ENCODE measurements around the gene ALKBH4. TPM values are rescaled to one million over a fixed set of nuclear protein-coding genes. Genes with fewer than 3 reads are reported as not detected.

ALKBH4 gene
- total and polyA plus RNA-seq, 2 of the 4 experiments (the other 2 are of a cell fraction): 6.1 to 7.4 TPM

- TF ChIP-seq, protein P1, sequence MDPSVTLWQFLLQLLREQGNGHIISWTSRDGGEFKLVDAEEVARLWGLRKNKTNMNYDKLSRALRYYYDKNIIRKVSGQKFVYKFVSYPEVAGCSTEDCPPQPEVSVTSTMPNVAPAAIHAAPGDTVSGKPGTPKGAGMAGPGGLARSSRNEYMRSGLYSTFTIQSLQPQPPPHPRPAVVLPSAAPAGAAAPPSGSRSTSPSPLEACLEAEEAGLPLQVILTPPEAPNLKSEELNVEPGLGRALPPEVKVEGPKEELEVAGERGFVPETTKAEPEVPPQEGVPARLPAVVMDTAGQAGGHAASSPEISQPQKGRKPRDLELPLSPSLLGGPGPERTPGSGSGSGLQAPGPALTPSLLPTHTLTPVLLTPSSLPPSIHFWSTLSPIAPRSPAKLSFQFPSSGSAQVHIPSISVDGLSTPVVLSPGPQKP (IDR thresholded peaks at IDR 0.05; ENCODE audit: borderline replicate concordance, low read depth, low read length): no peak
- TF ChIP-seq SMC3 (IDR thresholded peaks at IDR 0.05; ENCODE audit: low read depth, low read length) (no peak), NFE2L2 (IDR thresholded peaks at IDR 0.05; ENCODE audit: low read depth, low read length) (no peak)
These were observed 19.0 kb downstream of the ALKBH4 start (continued) for GRCh38 chr7:102445674-102446071.

- intact Hi-C loops (cut with micrococcal nuclease): no loop called here
- H3K27me3 ChIP-seq (ENCODE audit: control insufficient read depth, insufficient read depth, low read length): no peaks in the 10 kb centered on the region
- H4K8ac ChIP-seq (ENCODE audit: low read depth in 2 of 2, low read length in 2 of 2): no peak overlapping the region
- no peak overlapping the region for H2BK120ac ChIP-seq (ENCODE audit: low read depth, low read length)
- no peak overlapping the region for H3K18ac ChIP-seq (ENCODE audit: low read depth, low read length)
- H3K4me3 ChIP-seq (ENCODE audit: insufficient read depth, low read depth, low read length): no peak overlapping the region
- no TSS peak for BruUV-seq (replicated peaks)
- H3K56ac ChIP-seq (ENCODE audit: extremely low read depth, insufficient read depth, low read length): no peak overlapping the region
- peaks cover 7% of the 10 kb centered on the region for H3K4me1 ChIP-seq (ENCODE audit: control insufficient read depth, insufficient read depth, low read length)
- H4K91ac ChIP-seq (ENCODE audit: insufficient read depth, low read depth, low read length): no peak overlapping the region
- no peak overlapping the region for H3K14ac ChIP-seq (replicated peaks; ENCODE audit: low read depth, low read length)
- H2AK9ac ChIP-seq (replicated peaks; ENCODE audit: low read depth, low read length, poor library complexity): no peak overlapping the region
- H2AFZ ChIP-seq (replicated peaks; ENCODE audit: low read length, poor library complexity): no peak overlapping the region
- no peak overlapping the region for H3K23ac ChIP-seq (ENCODE audit: low read depth, low read length)
- peaks cover 4% of the 10 kb centered on the region; the same call in 1 of the 2 replicates for H4K20me1 ChIP-seq (ENCODE audit: insufficient read depth, low read length)
- H3K9ac ChIP-seq (ENCODE audit: low read depth, low read length): no peak overlapping the region
- H3K79me1 ChIP-seq (ENCODE audit: low read depth in 1 of 2, low read length in 2 of 2): peaks cover 0 to 14% of the 10 kb centered on the region in 2 experiments; a peak in 2 of 4 replicates
- POLR2A ChIA-PET (ENCODE audit: unreplicated experiment): no interaction called here
- dilution Hi-C loops (cut with HindIII; ENCODE audit: low sequenced_read_pairs, unreplicated experiment): no loop called here
- no peak overlapping the region for H3K4ac ChIP-seq (ENCODE audit: low read depth, low read length)
- H2AK5ac ChIP-seq (ENCODE audit: low read depth, low read length): no peak overlapping the region
- H3K9me1 ChIP-seq (ENCODE audit: insufficient read depth, low read length): 0 out of 2 replicates have a peak, but pooled peaks cover 2% of the 10 kb centered on the region
- no peaks in the 10 kb centered on the region for H3K9me3 ChIP-seq (ENCODE audit: control insufficient read depth, insufficient read depth, low read length)
- H3K27ac ChIP-seq (ENCODE audit: insufficient read depth, low read length): no peak overlapping the region
- in situ Hi-C loops (cut with MboI; ENCODE audit: low sequenced_read_pairs): no loop called here
- WGBS, 2 experiments (ENCODE audit: extremely low coverage in 2 of 2, insufficient read length in 1 of 2): 100% methylated on average over 10 of the region's 17 CpGs; no CpG with 5 or more reads in 1 of the 2 experiments
- ATAC-seq (ENCODE audit: low read depth): no peak
- H2BK15ac ChIP-seq (ENCODE audit: low read depth, low read length): no peak overlapping the region
- TF ChIP-seq BHLHE40 (IDR thresholded peaks at IDR 0.05; ENCODE audit: low read depth, low read length) (no peak), RFX5 (IDR thresholded peaks at IDR 0.05; ENCODE audit: low read depth, low read length) (no peak), MXI1 (IDR thresholded peaks at IDR 0.05; ENCODE audit: borderline replicate concordance, low read depth, low read length) (no peak)
- TF ChIP-seq, protein P2, sequence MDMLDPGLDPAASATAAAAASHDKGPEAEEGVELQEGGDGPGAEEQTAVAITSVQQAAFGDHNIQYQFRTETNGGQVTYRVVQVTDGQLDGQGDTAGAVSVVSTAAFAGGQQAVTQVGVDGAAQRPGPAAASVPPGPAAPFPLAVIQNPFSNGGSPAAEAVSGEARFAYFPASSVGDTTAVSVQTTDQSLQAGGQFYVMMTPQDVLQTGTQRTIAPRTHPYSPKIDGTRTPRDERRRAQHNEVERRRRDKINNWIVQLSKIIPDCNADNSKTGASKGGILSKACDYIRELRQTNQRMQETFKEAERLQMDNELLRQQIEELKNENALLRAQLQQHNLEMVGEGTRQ (IDR thresholded peaks at IDR 0.05; ENCODE audit: low read depth, low read length): no peak
- TF ChIP-seq, protein P1 (IDR thresholded peaks at IDR 0.05; ENCODE audit: borderline replicate concordance, low read depth, low read length): no peak
- no peak overlapping the region for H3K4me2 ChIP-seq (ENCODE audit: low read depth, low read length)
- no peak for DNase-seq
- H4K5ac ChIP-seq (ENCODE audit: low read depth, low read length): no peak overlapping the region
- H2BK5ac ChIP-seq (ENCODE audit: low read depth, low read length, poor library complexity, severe bottlenecking): no peak overlapping the region
- H2BK20ac ChIP-seq (ENCODE audit: low read depth, low read length): no peak overlapping the region
- CTCF ChIA-PET: no interaction called here
- H3K36me3 ChIP-seq (ENCODE audit: control insufficient read depth, insufficient read depth, low read length): peaks cover 30% of the 10 kb centered on the region
These were observed 19.5 kb downstream of the ALKBH4 start for GRCh38 chr7:102444961-102445673.
